ENCODE data around the gene TRAPPC4. TPM values are rescaled to one million over a fixed set of nuclear protein-coding genes. Genes with fewer than 3 reads are reported as not detected.

TRAPPC4 gene
- total RNA-seq, 1 donor from 2014 or later: 49.7 TPM

- DNase-seq: no peak
- peaks cover 37% of the 10 kb centered on the region for H3K4me1 ChIP-seq
- H3K4me3 ChIP-seq: no peak overlapping the region
- no peak overlapping the region for H3K27ac ChIP-seq
- ATAC-seq: no peak
- H3K27me3 ChIP-seq (ENCODE audit: low read depth): no peaks in the 10 kb centered on the region
- peaks cover 44% of the 10 kb centered on the region for H3K36me3 ChIP-seq
- no peak for TF ChIP-seq CTCF (IDR thresholded peaks at IDR 0.05)
- H3K9me3 ChIP-seq: no peaks in the 10 kb centered on the region
- intact Hi-C loops (cut with DNase I): no loop called here
Measured at GRCh38 chr11:119027561-119028345, 9.2 kb downstream of the TRAPPC4 start.

- ATAC-seq: no peak
- Histone ChIP-seq H3K36me3 (peaks cover 36% of the 10 kb centered on the region), H3K9me3 (no peaks in the 10 kb centered on the region), H3K27me3 (ENCODE audit: low read depth) (no peaks in the 10 kb centered on the region), H3K4me3 (no peak overlapping the region), H3K27ac (peak overlapping the region; percentile 25), H3K4me1 (peaks cover 37% of the 10 kb centered on the region)
- DNase-seq: no peak
- no peak for TF ChIP-seq CTCF (IDR thresholded peaks at IDR 0.05)
- intact Hi-C loops (cut with DNase I): no loop called here
Measured at GRCh38 chr11:119028346-119029068, 9.9 kb downstream of the TRAPPC4 start.

GRCh38 chr11:119029069-119029339 is 10.4 kb downstream of the TRAPPC4 start:
- Histone ChIP-seq H3K4me1 (peaks cover 36% of the 10 kb centered on the region), H3K36me3 (peaks cover 31% of the 10 kb centered on the region), H3K27me3 (ENCODE audit: low read depth) (no peaks in the 10 kb centered on the region), H3K9me3 (no peaks in the 10 kb centered on the region), H3K4me3 (peak overlapping the region; percentile 97), H3K27ac (peak overlapping the region; percentile 25)
- no peak for DNase-seq
- no peak for ATAC-seq
- intact Hi-C loops (cut with DNase I): no loop called here
- no peak for TF ChIP-seq CTCF (IDR thresholded peaks at IDR 0.05)

GRCh38 chr11:119029340-119030028 is 10.9 kb downstream of the TRAPPC4 start:
- intact Hi-C loops (cut with DNase I): no loop called here
- peak overlapping the region; percentile 86 for H3K27ac ChIP-seq

DNA sequence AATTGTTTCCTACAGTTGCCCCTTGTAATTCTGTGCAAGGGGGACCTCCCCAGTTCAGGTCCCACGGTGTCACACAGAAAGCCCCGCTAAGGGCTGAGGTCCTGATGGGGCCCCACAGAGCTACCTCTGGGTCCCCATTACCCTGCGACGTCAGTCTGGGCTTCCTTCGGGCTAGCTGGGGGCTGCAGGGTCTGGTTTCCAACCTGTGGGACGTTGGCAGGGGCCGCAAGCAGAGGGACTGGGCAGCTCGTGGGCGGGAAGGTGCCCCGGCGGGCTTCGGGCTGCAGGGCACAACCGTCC is 11.4 kb downstream of the TRAPPC4 start:
- Histone ChIP-seq H3K4me1 (peaks cover 26% of the 10 kb centered on the region), H3K27me3 (ENCODE audit: low read depth) (no peaks in the 10 kb centered on the region), H3K27ac (peak overlapping the region; percentile 86), H3K9me3 (no peaks in the 10 kb centered on the region), H3K36me3 (peaks cover 21% of the 10 kb centered on the region), H3K4me3 (peak overlapping the region; percentile 97)
- intact Hi-C loops (cut with DNase I): no loop called here
- ATAC-seq: no peak
- TF ChIP-seq CTCF (IDR thresholded peaks at IDR 0.05): no peak
- no peak for DNase-seq

More at GRCh38 chr11:119029340-119030028, 10.9 kb downstream of the TRAPPC4 start:
- ATAC-seq (no peak), DNase-seq (no peak)
- Histone ChIP-seq H3K4me1 (peaks cover 31% of the 10 kb centered on the region), H3K4me3 (peak overlapping the region; percentile 97), H3K27me3 (ENCODE audit: low read depth) (no peaks in the 10 kb centered on the region), H3K9me3 (no peaks in the 10 kb centered on the region), H3K36me3 (peaks cover 26% of the 10 kb centered on the region)
- no peak for TF ChIP-seq CTCF (IDR thresholded peaks at IDR 0.05)
